HL-60 (cell line): Measurements from ENCODE around the gene ANLN.
"Not testable (repeated sequence)": the region's sequence is repeated elsewhere in the genome, so short reads cannot be mapped to it uniquely, and the experiment has no call there.

Experiments used
- GABPA ChIP-seq: IDR thresholded peaks from 2 replicates; pipeline ENCODE4 v1.6.1; 2012; ENCODE audit warnings: low read depth
- POLR2AphosphoS5 ChIP-seq: IDR thresholded peaks from 2 replicates; pipeline ENCODE4 v1.6.1; 2012; ENCODE audit warnings: low read depth
- SPI1 ChIP-seq: IDR thresholded peaks from 2 replicates; pipeline ENCODE4 v1.6.1; 2012; ENCODE audit warnings: low read depth, mild to moderate bottlenecking, borderline replicate concordance
- TF ChIP-seq, protein P1 (sequence below): IDR thresholded peaks from one replicate; pipeline ENCODE4 v1.5.1; 2011; ENCODE audit warnings: low read length, control low read depth, inconsistent platforms; ENCODE audit not compliant: insufficient read depth

DNA sequence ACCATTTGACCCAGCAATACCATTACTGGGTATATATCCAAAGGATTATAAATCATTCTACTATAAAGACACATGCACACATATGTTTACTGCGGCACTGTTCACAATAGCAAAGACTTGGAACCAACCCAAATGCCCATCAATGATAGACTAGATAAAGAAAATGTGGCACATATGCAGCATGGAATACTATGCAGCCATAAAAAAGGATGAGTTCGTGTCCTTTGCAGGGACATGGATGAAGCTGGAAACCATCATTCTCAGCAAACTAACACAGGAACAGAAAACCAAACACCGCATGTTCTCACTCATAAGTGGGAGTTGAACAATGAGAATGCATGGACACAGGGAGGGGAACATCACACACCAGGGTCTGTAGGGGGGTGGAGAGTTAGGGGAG, 6.4 kb upstream of the ANLN start:
- TF ChIP-seq, protein P1, sequence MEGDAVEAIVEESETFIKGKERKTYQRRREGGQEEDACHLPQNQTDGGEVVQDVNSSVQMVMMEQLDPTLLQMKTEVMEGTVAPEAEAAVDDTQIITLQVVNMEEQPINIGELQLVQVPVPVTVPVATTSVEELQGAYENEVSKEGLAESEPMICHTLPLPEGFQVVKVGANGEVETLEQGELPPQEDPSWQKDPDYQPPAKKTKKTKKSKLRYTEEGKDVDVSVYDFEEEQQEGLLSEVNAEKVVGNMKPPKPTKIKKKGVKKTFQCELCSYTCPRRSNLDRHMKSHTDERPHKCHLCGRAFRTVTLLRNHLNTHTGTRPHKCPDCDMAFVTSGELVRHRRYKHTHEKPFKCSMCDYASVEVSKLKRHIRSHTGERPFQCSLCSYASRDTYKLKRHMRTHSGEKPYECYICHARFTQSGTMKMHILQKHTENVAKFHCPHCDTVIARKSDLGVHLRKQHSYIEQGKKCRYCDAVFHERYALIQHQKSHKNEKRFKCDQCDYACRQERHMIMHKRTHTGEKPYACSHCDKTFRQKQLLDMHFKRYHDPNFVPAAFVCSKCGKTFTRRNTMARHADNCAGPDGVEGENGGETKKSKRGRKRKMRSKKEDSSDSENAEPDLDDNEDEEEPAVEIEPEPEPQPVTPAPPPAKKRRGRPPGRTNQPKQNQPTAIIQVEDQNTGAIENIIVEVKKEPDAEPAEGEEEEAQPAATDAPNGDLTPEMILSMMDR = not testable (repeated sequence)
- TF ChIP-seq POLR2AphosphoS5, GABPA, SPI1: not testable (repeated sequence)
